ENCODE data around the gene TBCK.

- TF ChIP-seq EZH2 (IDR thresholded peaks at IDR 0.05; ENCODE audit: borderline replicate concordance, insufficient read depth, low read depth, low read length, poor library complexity, severe bottlenecking) (no peak), CTCF (IDR thresholded peaks at IDR 0.05) (no peak)
Observed at GRCh38 chr4:106256190-106256589, 59.8 kb downstream of the TBCK start.

All from B cell (primary cell).